Large intestine (tissue), 3 donors: ENCODE results near the gene TMEM135. TPM values are rescaled to one million over a fixed set of nuclear protein-coding genes. Genes with fewer than 3 reads are reported as not detected.

Source experiments
- DNase-seq, 2 donors: peaks; one replicate each; pipeline versions ENCODE4 v3.0.0 to v3.0.0-alpha.2; 2013
- H3K27ac ChIP-seq: one replicate; pipeline ENCODE4 v1.5.1; 2013; ENCODE audit warnings: low read length
- H3K27me3 ChIP-seq: 2 replicates; pipeline ENCODE4 v1.6.1; 2013; ENCODE audit warnings: low read length; ENCODE audit not compliant: control insufficient read depth, insufficient read depth
- H3K36me3 ChIP-seq: 2 replicates; pipeline ENCODE4 v1.6.1; 2013; ENCODE audit warnings: low read length; ENCODE audit not compliant: control insufficient read depth, insufficient read depth
- H3K4me1 ChIP-seq: one replicate; pipeline ENCODE4 v1.6.1; 2013; ENCODE audit warnings: low read length; ENCODE audit not compliant: control insufficient read depth, insufficient read depth
- H3K4me3 ChIP-seq: one replicate; pipeline ENCODE4 v1.5.1; 2013; ENCODE audit warnings: low read length
- H3K9me3 ChIP-seq: one replicate; pipeline ENCODE4 v1.6.1; 2013; ENCODE audit warnings: mild to moderate bottlenecking, low read depth, low read length, moderate library complexity; ENCODE audit not compliant: control insufficient read depth
- WGBS: methylation state at CpG from one replicate; pipeline ENCODE4 v1.1.5; 2013; ENCODE audit warnings: low lambda C conversion rate; ENCODE audit not compliant: insufficient coverage; 5-methylcytosine and 5-hydroxymethylcytosine counted together
- polyA plus RNA-seq: library from polyadenylated mRNA; unstranded; fragments of 120-200 nt; gene quantifications from one replicate; pipeline ENCODE4 v1.2.1, GENCODE V29; 2013

The TMEM135 gene
- polyA plus RNA-seq, 1 donor, result 19.9 TPM

GRCh38 chr11:87338046-87338639 lies 300.4 kb downstream of the TMEM135 start:
- Histone ChIP-seq H3K4me1 (no peaks in the 10 kb centered on the region), H3K4me3 (no peak overlapping the region), H3K27me3 (no peaks in the 10 kb centered on the region), H3K36me3 (no peaks in the 10 kb centered on the region), H3K9me3 (peaks cover 7% of the 10 kb centered on the region), H3K27ac (no peak overlapping the region)
- no peak for DNase-seq
- WGBS, result 88% methylated on average over 2 of the region's 3 CpGs

DNA sequence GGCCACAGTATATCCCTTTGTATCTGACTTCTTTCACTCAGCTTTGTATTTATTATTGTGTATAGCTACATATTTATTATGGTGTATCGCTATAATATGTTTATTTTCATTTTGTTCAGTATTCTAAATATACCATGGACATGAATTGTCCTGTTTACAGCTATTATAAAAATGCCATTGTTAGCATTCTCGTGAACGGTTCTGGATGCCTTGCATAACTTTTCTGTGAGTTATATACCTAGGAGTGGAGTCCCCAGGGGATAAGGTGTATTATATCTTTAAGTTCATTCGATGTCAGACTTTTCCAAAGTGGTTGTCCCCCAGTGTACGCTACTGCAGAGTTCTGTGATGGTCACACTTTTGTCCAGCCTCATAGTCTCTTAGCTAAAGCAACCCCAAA lies 301.7 kb downstream of the TMEM135 start:
- Histone ChIP-seq H3K36me3 (no peaks in the 10 kb centered on the region), H3K9me3 (peaks cover 7% of the 10 kb centered on the region), H3K4me3 (no peak overlapping the region), H3K27me3 (no peaks in the 10 kb centered on the region), H3K27ac (no peak overlapping the region), H3K4me1 (no peaks in the 10 kb centered on the region)
- no peak for DNase-seq
- WGBS, result 100% methylated on average over 3 of the region's 5 CpGs

DNA sequence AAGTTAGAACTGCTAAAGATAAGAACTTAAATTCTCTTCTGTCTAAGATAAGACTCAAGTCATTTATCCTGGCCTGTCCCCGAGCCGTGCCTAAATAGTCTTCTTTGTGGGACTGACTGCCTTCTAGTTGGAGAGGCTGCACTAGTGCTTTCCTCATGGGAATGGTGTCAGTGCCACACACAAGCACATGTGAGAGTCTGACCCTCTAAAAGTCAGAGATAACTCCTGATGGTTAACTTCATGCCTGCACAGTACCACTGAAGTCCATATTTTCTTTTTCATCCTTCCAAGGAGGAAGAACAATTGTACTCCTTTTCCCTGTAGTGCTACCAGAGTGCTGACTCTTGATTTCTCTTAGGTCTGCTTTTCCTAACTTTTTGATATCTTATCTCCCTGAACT lies 309.7 kb downstream of the TMEM135 start:
- no CpG with 5 or more reads among the region's 2 CpGs for WGBS
- no peaks in the 10 kb centered on the region for H3K9me3 ChIP-seq
- peaks cover 6% of the 10 kb centered on the region for H3K4me1 ChIP-seq
- no peak overlapping the region for H3K27ac ChIP-seq
- no peak overlapping the region for H3K4me3 ChIP-seq
- no peaks in the 10 kb centered on the region for H3K36me3 ChIP-seq
- H3K27me3 ChIP-seq, result no peaks in the 10 kb centered on the region
- DNase-seq, result no peak

DNA sequence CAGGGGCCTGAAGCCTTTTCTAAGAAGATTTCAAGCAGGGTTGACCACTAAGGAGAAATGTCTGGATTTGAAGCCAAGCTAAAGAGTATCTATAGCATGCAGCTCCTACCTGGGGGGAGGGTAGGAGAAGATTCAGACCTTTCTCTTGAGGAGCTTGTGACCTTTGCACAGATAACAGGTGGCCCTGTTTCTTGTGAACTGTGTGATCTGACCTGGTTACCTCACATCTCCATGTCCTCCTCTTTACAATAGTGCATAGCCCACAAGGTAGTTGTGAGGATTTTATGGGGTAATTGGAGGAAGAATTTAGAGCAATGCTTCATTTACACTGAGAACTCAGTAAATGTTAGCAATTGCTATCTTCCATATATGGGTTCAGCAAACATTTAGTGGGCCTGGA lies 310.1 kb downstream of the TMEM135 start:
- H3K9me3 ChIP-seq, result no peaks in the 10 kb centered on the region
- DNase-seq, result peak; percentile 26 to 52
- H3K4me3 ChIP-seq, result no peak overlapping the region

DNA sequence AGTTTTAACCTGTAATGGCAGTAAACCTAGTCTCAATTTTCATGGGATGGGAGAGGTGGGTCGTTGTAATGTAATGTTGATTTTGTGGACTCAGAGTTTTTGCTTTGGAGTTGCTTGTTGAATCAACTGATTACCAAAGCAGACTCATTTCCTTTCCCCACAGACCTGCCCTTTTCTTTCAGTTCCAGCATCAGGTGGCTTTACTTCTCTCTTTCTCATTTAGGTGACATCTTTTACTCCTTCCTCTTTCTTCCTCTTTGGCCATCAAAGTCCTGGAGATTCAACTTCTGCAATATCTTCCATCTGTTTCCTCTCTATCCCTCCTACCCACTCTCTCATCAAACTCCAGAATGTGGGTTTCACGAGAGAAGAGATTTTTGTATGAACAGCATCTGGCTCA lies 313.9 kb downstream of the TMEM135 start:
- H3K27me3 ChIP-seq, result no peaks in the 10 kb centered on the region
- WGBS, result no CpG with 5 or more reads among the region's 2 CpGs
- DNase-seq, result no peak

More for the DNA sequence above, 310.1 kb downstream of the TMEM135 start:
- Histone ChIP-seq H3K27ac (no peak overlapping the region), H3K36me3 (no peaks in the 10 kb centered on the region), H3K27me3 (no peaks in the 10 kb centered on the region), H3K4me1 (peaks cover 7% of the 10 kb centered on the region)

DNA sequence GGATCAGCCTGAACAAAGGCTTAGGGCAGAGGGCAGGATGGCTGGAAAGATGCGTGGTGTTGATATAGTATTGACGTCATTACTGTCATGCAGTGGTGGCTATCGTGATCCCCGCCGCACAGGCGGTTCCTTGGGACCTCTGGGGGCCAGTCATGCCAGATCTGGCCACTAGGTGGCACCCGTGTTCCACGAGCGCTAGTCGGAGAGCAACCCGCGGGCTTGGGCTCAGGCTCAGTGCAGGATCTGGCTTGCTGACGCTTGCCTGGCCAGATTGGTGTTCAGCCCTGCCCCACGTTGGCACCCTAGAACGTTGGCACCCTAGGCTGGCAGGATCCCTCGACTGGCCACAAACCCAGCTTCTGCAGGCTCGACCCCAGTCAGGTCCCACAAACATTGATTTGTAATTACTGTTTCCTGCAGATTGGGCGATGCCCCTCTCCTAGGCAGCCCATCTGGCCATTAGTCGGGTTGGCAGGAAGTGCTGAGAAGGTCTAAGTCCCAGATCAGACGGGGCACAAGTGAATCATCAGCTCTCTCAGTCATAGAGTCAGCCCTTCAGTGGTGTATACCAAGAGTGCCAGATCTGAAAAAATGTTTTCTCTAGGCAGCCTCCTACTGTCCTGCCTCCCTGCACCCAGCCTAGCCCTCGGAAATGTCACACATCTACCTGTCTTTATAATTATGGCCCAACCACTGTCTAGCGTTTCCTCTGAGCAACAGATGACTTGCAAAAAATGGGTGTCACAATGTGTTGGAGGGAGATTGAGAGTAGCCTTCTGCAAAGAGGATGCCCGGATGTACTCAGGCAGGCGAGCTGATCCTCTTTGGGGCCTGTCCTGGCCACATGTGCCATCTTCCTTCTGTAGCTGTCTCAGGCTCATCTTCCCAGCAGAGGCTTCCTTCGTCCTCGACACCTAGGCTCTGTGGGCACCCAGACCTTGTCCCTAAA lies 315.3 kb downstream of the TMEM135 start:
- Histone ChIP-seq H3K27ac (no peak overlapping the region), H3K4me1 (peaks cover 10% of the 10 kb centered on the region), H3K4me3 (no peak overlapping the region), H3K36me3 (no peaks in the 10 kb centered on the region), H3K9me3 (no peaks in the 10 kb centered on the region), H3K27me3 (no peaks in the 10 kb centered on the region)
- no CpG with 5 or more reads among the region's 26 CpGs for WGBS
- DNase-seq, result peak; percentile 47 to 67

More for the DNA sequence above, 313.9 kb downstream of the TMEM135 start:
- Histone ChIP-seq H3K9me3 (no peaks in the 10 kb centered on the region), H3K4me3 (no peak overlapping the region), H3K4me1 (peaks cover 11% of the 10 kb centered on the region), H3K27ac (no peak overlapping the region), H3K36me3 (no peaks in the 10 kb centered on the region)

DNA sequence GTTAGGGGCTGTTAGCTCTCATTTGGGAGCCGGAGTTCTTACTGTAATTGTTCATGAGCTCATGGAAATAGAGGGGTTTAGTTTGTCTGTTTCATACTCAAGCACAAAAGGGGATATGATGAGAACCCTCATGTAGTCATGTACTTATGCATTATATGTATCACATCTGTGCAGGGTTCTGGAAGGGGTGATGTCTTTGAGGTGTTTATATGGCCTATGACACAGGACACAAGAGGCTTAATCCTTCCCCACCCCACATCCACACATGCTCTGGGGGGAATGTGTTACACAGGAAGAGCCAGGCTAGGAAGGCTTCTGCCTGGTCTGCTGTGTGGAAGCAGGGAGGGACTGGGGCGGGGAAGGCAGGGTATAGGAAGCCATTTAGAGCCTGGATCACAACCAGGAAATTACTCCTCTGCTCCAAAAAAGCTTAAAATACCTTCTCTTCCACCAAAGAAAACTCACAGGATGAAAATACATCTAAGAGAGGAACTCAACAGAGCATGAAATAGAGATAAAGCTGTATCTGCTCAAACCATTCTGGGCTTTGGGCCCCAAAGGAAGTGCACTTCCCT lies 316.1 kb downstream of the TMEM135 start:
- Histone ChIP-seq H3K27me3 (no peaks in the 10 kb centered on the region), H3K27ac (no peak overlapping the region), H3K9me3 (no peaks in the 10 kb centered on the region), H3K4me1 (peaks cover 5% of the 10 kb centered on the region), H3K4me3 (no peak overlapping the region), H3K36me3 (no peaks in the 10 kb centered on the region)
- no CpG with 5 or more reads among the region's 2 CpGs for WGBS
- no peak for DNase-seq

- H3K36me3 ChIP-seq, result no peaks in the 10 kb centered on the region
- no peak overlapping the region for H3K27ac ChIP-seq
- peaks cover 5% of the 10 kb centered on the region for H3K4me1 ChIP-seq
- WGBS, result 100% methylated on average over 1 of the region's 1 CpG
- H3K9me3 ChIP-seq, result no peaks in the 10 kb centered on the region
- H3K27me3 ChIP-seq, result no peaks in the 10 kb centered on the region
- DNase-seq, result no peak
- no peak overlapping the region for H3K4me3 ChIP-seq
Observed at GRCh38 chr11:87355596-87355995, 317.9 kb downstream of the TMEM135 start.

DNA sequence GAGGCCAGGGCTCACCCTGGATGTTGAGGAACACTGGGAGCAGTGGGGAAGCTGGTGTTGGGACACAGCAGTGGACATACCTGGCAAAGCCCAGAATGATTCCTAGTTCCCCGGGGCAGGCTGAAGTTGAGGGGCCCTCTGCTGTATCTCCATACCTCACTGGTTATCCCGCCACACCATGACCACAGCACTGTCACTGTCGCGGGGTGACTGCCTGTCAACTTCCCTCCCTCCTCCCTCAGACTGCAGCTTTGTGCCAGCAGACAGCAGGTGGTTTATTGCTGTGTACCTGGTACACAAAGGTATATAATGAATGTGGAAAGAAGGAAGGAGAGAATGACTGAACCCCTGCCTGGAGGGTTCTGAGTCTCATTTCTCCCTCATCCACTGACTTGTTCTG lies 318.7 kb downstream of the TMEM135 start:
- H3K4me1 ChIP-seq, result peaks cover 5% of the 10 kb centered on the region
- H3K9me3 ChIP-seq, result no peaks in the 10 kb centered on the region
- H3K36me3 ChIP-seq, result no peaks in the 10 kb centered on the region
- no peak overlapping the region for H3K4me3 ChIP-seq
- no CpG with 5 or more reads among the region's 4 CpGs for WGBS
- H3K27ac ChIP-seq, result no peak overlapping the region
- no peaks in the 10 kb centered on the region for H3K27me3 ChIP-seq
- DNase-seq, result no peak

- Histone ChIP-seq H3K36me3 (no peaks in the 10 kb centered on the region), H3K4me3 (no peak overlapping the region), H3K9me3 (no peaks in the 10 kb centered on the region), H3K27ac (no peak overlapping the region), H3K27me3 (no peaks in the 10 kb centered on the region), H3K4me1 (no peaks in the 10 kb centered on the region)
- no CpG with 5 or more reads among the region's 5 CpGs for WGBS
- DNase-seq, result no peak
Observed at GRCh38 chr11:87358461-87358860, 320.7 kb downstream of the TMEM135 start.
